GM12873 (cell line): ENCODE measurements around the gene SQSTM1.

ENCODE experiments used
- TF ChIP-seq, protein P1 (sequence below): IDR thresholded peaks from 2 replicates; pipeline ENCODE4 v1.5.1; 2012; ENCODE audit warnings: low read depth, mild to moderate bottlenecking, moderate library complexity, low read length, control low read depth; ENCODE audit not compliant: insufficient read depth; ENCODE audit errors: missing control alignments

The SQSTM1 gene

GRCh38 chr5:179854356-179854755, 33.7 kb downstream of the SQSTM1 start:
- TF ChIP-seq, protein P1, sequence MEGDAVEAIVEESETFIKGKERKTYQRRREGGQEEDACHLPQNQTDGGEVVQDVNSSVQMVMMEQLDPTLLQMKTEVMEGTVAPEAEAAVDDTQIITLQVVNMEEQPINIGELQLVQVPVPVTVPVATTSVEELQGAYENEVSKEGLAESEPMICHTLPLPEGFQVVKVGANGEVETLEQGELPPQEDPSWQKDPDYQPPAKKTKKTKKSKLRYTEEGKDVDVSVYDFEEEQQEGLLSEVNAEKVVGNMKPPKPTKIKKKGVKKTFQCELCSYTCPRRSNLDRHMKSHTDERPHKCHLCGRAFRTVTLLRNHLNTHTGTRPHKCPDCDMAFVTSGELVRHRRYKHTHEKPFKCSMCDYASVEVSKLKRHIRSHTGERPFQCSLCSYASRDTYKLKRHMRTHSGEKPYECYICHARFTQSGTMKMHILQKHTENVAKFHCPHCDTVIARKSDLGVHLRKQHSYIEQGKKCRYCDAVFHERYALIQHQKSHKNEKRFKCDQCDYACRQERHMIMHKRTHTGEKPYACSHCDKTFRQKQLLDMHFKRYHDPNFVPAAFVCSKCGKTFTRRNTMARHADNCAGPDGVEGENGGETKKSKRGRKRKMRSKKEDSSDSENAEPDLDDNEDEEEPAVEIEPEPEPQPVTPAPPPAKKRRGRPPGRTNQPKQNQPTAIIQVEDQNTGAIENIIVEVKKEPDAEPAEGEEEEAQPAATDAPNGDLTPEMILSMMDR: no peak

- TF ChIP-seq, protein P1: no peak
These were observed 37.5 kb downstream of the SQSTM1 start for GRCh38 chr5:179858241-179858585.

- TF ChIP-seq, protein P1: no peak
These were observed 38.1 kb downstream of the SQSTM1 start, which contains the start of gene MRNIP for GRCh38 chr5:179858586-179859427. Gene MRNIP (minus strand): TSS chr5:179858817. CDS start chr5:179858796, 21 bp downstream.

DNA sequence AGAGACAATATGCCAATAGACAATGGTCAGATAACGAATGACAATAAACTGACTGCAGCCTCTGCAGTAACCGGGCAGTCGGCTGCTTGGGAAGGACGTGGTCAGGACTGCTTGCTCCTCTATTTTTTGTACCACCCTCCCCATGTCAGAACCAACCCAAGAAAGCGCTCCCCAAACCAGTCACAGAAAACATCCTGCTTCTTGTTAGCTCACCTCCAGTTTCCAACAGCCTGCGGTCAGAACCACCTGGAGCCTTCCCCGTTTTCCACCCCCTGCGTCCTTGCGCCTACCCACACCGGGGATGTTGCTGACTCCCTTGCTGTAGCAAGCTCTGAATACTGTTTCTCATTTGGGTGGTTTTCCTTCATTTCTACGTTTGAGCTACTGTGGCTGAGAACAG, 39.6 kb downstream of the SQSTM1 start:
- TF ChIP-seq, protein P1: no peak

GRCh38 chr5:179862296-179862695, 41.6 kb downstream of the SQSTM1 start:
- TF ChIP-seq, protein P1: no peak

- TF ChIP-seq, protein P1: no peak
These were observed 42.2 kb downstream of the SQSTM1 start for GRCh38 chr5:179862891-179863290.

GRCh38 chr5:179863449-179864085, 42.9 kb downstream of the SQSTM1 start:
- TF ChIP-seq, protein P1: no peak
